Measurements from ENCODE around the gene MBNL2.

DNA sequence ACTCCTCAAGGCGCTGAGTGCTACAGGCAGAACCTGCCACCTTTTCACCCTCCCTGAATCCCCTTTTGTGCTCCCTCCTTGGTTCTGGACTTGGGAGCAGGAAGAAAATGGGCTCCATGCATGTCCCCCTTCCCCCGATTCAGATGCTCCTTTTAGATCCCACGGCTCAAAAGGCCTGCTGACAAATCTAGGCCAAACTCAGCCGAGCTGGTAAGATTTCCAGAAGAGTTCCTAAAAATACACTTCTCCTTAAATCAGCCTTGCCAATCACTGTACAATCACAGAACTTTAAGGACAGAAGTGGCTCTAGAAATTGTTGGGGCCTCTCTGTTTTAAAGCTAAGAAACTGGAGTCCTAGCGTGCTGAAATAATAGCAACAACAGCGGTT lies 37.3 kb downstream of the MBNL2 start:
- TF ChIP-seq, protein P1, sequence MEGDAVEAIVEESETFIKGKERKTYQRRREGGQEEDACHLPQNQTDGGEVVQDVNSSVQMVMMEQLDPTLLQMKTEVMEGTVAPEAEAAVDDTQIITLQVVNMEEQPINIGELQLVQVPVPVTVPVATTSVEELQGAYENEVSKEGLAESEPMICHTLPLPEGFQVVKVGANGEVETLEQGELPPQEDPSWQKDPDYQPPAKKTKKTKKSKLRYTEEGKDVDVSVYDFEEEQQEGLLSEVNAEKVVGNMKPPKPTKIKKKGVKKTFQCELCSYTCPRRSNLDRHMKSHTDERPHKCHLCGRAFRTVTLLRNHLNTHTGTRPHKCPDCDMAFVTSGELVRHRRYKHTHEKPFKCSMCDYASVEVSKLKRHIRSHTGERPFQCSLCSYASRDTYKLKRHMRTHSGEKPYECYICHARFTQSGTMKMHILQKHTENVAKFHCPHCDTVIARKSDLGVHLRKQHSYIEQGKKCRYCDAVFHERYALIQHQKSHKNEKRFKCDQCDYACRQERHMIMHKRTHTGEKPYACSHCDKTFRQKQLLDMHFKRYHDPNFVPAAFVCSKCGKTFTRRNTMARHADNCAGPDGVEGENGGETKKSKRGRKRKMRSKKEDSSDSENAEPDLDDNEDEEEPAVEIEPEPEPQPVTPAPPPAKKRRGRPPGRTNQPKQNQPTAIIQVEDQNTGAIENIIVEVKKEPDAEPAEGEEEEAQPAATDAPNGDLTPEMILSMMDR (IDR thresholded peaks at IDR 0.05) = no peak
- TF ChIP-seq POLR2A (IDR thresholded peaks at IDR 0.05) = no peak
